Effector memory CD8-positive, alpha-beta T cell (primary cell): Measurements from ENCODE around the gene HMHB1.

Experiments used
- ATAC-seq: fragments of 150-1000 bp; cut with Tn5 transposase; replicated peaks from 2 replicates; pipeline ENCODE4 v1.10.0; 2021; ENCODE audit warnings: mild to moderate bottlenecking, moderate library complexity
- DNase-seq, 3 experiments: peaks; one replicate each; pipeline ENCODE4 v3.0.0; 2021
- H3K27ac Mint-ChIP-seq, 2 donors: one replicate each; pipeline ENCODE4 v1.8.0; 2022; ENCODE audit warnings: mild to moderate bottlenecking in 2 of 2, mixed read lengths in 2 of 2, moderate library complexity in 2 of 2
- H3K27me3 Mint-ChIP-seq, 2 donors: one replicate each; pipeline ENCODE4 v1.8.0; 2022; ENCODE audit warnings: mixed read lengths in 2 of 2
- H3K36me3 Mint-ChIP-seq: one replicate; pipeline ENCODE4 v1.8.0; 2022; ENCODE audit warnings: mild to moderate bottlenecking, moderate library complexity, mixed read lengths; ENCODE audit not compliant: insufficient read depth
- H3K4me1 Mint-ChIP-seq, 2 donors: one replicate each; pipeline ENCODE4 v1.8.0; 2022; ENCODE audit warnings: low read depth in 2 of 2, mixed read lengths in 2 of 2
- H3K4me3 Mint-ChIP-seq, 2 donors: one replicate each; pipeline ENCODE4 v1.8.0; 2022; ENCODE audit warnings: mild to moderate bottlenecking in 2 of 2, mixed read lengths in 2 of 2, moderate library complexity in 2 of 2
- H3K9me3 Mint-ChIP-seq, 2 donors: one replicate each; pipeline ENCODE4 v1.8.0; 2022; ENCODE audit warnings: mixed read lengths in 2 of 2
- total RNA-seq, 9 experiments: gene quantifications; one replicate each; lab custom pipeline; 2026; lab: John Stamatoyannopoulos, UW

The HMHB1 gene
- total RNA-seq, result 0 to 0.11 (median 0) reads per million in 9 experiments

GRCh38 chr5:143812085-143812705, at the start of gene HMHB1:
TSS of gene HMHB1 (plus strand) at chr5:143812161.
- DNase-seq (no peak), ATAC-seq (no peak)
- Mint-ChIP-seq H3K27ac (peak within 1 kb of the TSS in 1 of 2 donors; percentile 21), H3K4me3 (peak within 1 kb of the TSS in 1 of 2 donors; percentile 45), H3K9me3 (no peaks in the 10 kb centered on the region), H3K4me1 (peaks cover 10% of the 10 kb centered on the region in 2 donors), H3K27me3 (peaks cover 0 to 9% of the 10 kb centered on the region in 2 donors), H3K36me3 (no peaks in the 10 kb centered on the region)

- no peaks in the 10 kb centered on the region for H3K4me1 Mint-ChIP-seq
- no peak overlapping the region for H3K27ac Mint-ChIP-seq
- ATAC-seq (no peak), DNase-seq (no peak)
- peaks cover 0 to 8% of the 10 kb centered on the region in 2 donors for H3K27me3 Mint-ChIP-seq
- H3K9me3 Mint-ChIP-seq, result no peaks in the 10 kb centered on the region
- no peaks in the 10 kb centered on the region for H3K36me3 Mint-ChIP-seq
- H3K4me3 Mint-ChIP-seq, result no peak overlapping the region
Measured at GRCh38 chr5:143762636-143763220, 49.2 kb upstream of the HMHB1 start.

- no peaks in the 10 kb centered on the region for H3K9me3 Mint-ChIP-seq
- H3K4me3 Mint-ChIP-seq, result no peak overlapping the region
- DNase-seq (no peak), ATAC-seq (no peak)
- H3K36me3 Mint-ChIP-seq, result no peaks in the 10 kb centered on the region
- peaks cover 7 to 28% of the 10 kb centered on the region in 2 donors for H3K27me3 Mint-ChIP-seq
- H3K27ac Mint-ChIP-seq, result no peak overlapping the region
- H3K4me1 Mint-ChIP-seq, result no peaks in the 10 kb centered on the region
Measured at GRCh38 chr5:143767162-143767561, 44.8 kb upstream of the HMHB1 start.

GRCh38 chr5:143769026-143769786, 42.8 kb upstream of the HMHB1 start:
- no peak overlapping the region for H3K4me3 Mint-ChIP-seq
- ATAC-seq, result no peak
- no peak for DNase-seq
- peaks cover 7 to 28% of the 10 kb centered on the region in 2 donors for H3K27me3 Mint-ChIP-seq
- no peaks in the 10 kb centered on the region for H3K9me3 Mint-ChIP-seq
- H3K27ac Mint-ChIP-seq, result no peak overlapping the region
- H3K4me1 Mint-ChIP-seq, result no peaks in the 10 kb centered on the region
- H3K36me3 Mint-ChIP-seq, result no peaks in the 10 kb centered on the region

- Mint-ChIP-seq H3K4me1 (no peaks in the 10 kb centered on the region), H3K36me3 (no peaks in the 10 kb centered on the region), H3K4me3 (no peak overlapping the region), H3K27ac (no peak overlapping the region), H3K27me3 (peaks cover 7 to 28% of the 10 kb centered on the region in 2 donors), H3K9me3 (no peaks in the 10 kb centered on the region)
- DNase-seq, result no peak
- no peak for ATAC-seq
Measured at GRCh38 chr5:143770450-143770849, 41.5 kb upstream of the HMHB1 start.

GRCh38 chr5:143771189-143771588, 40.8 kb upstream of the HMHB1 start:
- Mint-ChIP-seq H3K36me3 (no peaks in the 10 kb centered on the region), H3K27me3 (peaks cover 7 to 28% of the 10 kb centered on the region in 2 donors), H3K9me3 (no peaks in the 10 kb centered on the region), H3K4me3 (no peak overlapping the region), H3K27ac (no peak overlapping the region), H3K4me1 (no peaks in the 10 kb centered on the region)
- ATAC-seq (no peak), DNase-seq (no peak)

GRCh38 chr5:143771602-143772001, 40.4 kb upstream of the HMHB1 start:
- H3K36me3 Mint-ChIP-seq, result no peaks in the 10 kb centered on the region
- H3K4me3 Mint-ChIP-seq, result no peak overlapping the region
- no peak for DNase-seq
- no peaks in the 10 kb centered on the region for H3K4me1 Mint-ChIP-seq
- no peaks in the 10 kb centered on the region for H3K9me3 Mint-ChIP-seq
- no peak for ATAC-seq
- H3K27me3 Mint-ChIP-seq, result peaks cover 7 to 28% of the 10 kb centered on the region in 2 donors
- no peak overlapping the region for H3K27ac Mint-ChIP-seq

- no peak overlapping the region for H3K27ac Mint-ChIP-seq
- peaks cover 7 to 21% of the 10 kb centered on the region in 2 donors for H3K27me3 Mint-ChIP-seq
- H3K4me3 Mint-ChIP-seq, result no peak overlapping the region
Measured at GRCh38 chr5:143772621-143773020, 39.3 kb upstream of the HMHB1 start.

GRCh38 chr5:143775258-143775657, 36.7 kb upstream of the HMHB1 start:
- Mint-ChIP-seq H3K27me3 (peaks cover 4 to 5% of the 10 kb centered on the region in 2 donors), H3K9me3 (no peaks in the 10 kb centered on the region), H3K4me3 (no peak overlapping the region), H3K36me3 (no peaks in the 10 kb centered on the region), H3K4me1 (no peaks in the 10 kb centered on the region), H3K27ac (no peak overlapping the region)
- DNase-seq, result no peak
- no peak for ATAC-seq

More at GRCh38 chr5:143772621-143773020, 39.3 kb upstream of the HMHB1 start:
- DNase-seq, result no peak
- H3K9me3 Mint-ChIP-seq, result no peaks in the 10 kb centered on the region
- no peaks in the 10 kb centered on the region for H3K36me3 Mint-ChIP-seq
- no peak for ATAC-seq
- no peaks in the 10 kb centered on the region for H3K4me1 Mint-ChIP-seq

GRCh38 chr5:143776951-143777350, 35.0 kb upstream of the HMHB1 start:
- Mint-ChIP-seq H3K9me3 (no peaks in the 10 kb centered on the region), H3K27ac (no peak overlapping the region), H3K36me3 (no peaks in the 10 kb centered on the region), H3K4me3 (no peak overlapping the region), H3K27me3 (no peaks in the 10 kb centered on the region), H3K4me1 (no peaks in the 10 kb centered on the region)
- ATAC-seq (no peak), DNase-seq (no peak)

- H3K36me3 Mint-ChIP-seq, result no peaks in the 10 kb centered on the region
- no peaks in the 10 kb centered on the region for H3K9me3 Mint-ChIP-seq
- H3K27ac Mint-ChIP-seq, result no peak overlapping the region
- ATAC-seq, result no peak
- H3K4me1 Mint-ChIP-seq, result no peaks in the 10 kb centered on the region
- no peak for DNase-seq
- no peak overlapping the region for H3K4me3 Mint-ChIP-seq
- no peaks in the 10 kb centered on the region for H3K27me3 Mint-ChIP-seq
Measured at GRCh38 chr5:143779506-143779905, 32.5 kb upstream of the HMHB1 start.

GRCh38 chr5:143781993-143782520, 29.9 kb upstream of the HMHB1 start:
- Mint-ChIP-seq H3K4me3 (no peak overlapping the region), H3K27me3 (no peaks in the 10 kb centered on the region), H3K27ac (no peak overlapping the region), H3K4me1 (no peaks in the 10 kb centered on the region), H3K9me3 (no peaks in the 10 kb centered on the region), H3K36me3 (no peaks in the 10 kb centered on the region)
- ATAC-seq, result no peak
- DNase-seq, result no peak

GRCh38 chr5:143782588-143783386, 29.2 kb upstream of the HMHB1 start:
- Mint-ChIP-seq H3K9me3 (no peaks in the 10 kb centered on the region), H3K4me1 (no peaks in the 10 kb centered on the region), H3K27me3 (no peaks in the 10 kb centered on the region), H3K27ac (no peak overlapping the region), H3K4me3 (no peak overlapping the region), H3K36me3 (no peaks in the 10 kb centered on the region)
- no peak for DNase-seq
- no peak for ATAC-seq
